Measurements from ENCODE around the gene SDS. TPM values are rescaled to one million over a fixed set of nuclear protein-coding genes. Genes with fewer than 3 reads are reported as not detected.
A peak's percentile ranks its signal among the peaks of the same experiment; 100 is the strongest.

The SDS gene
- total RNA-seq, 1 experiment from 2014 or later: not detected

DNA sequence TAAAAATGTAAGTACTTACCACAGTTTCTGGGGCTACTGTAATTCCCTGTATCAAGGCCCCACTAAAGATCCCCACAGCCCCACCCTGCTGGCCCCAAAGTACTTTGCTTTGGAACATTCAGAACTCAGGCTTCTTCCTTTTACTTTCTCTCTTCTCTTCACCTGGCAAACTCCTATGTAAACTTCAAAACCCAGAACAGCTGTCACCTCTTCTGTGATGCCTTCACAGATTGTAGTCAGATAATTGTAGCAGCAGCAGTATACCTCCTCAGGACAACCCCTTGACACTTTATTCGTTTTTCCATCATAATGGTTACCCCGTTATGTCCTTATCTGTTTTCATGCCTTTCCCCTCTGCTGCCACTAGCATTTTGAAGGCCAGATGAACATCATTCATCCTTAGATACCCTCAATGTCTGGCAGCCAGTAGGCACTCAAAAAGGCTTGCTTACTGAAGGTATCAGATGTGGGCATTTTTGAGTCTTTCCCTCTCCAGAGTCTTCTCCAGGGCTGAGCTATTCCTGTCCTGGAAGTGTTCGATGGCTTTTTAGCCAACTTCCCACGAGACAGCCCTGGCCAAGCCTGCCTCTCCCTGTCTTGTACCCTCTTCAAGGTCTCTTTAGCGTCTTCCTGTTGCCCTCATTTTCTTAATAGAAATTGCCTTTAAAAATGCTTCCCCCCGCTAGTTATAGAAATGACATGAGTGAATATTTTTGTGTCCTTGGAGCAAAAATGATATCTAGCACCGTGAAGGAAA is 37.9 kb downstream of the SDS start:
- Mint-ChIP-seq H3K27ac (peak overlapping the region in 1 of 3 experiments; percentile 39; a peak in 1 of 7 replicates), H3K4me3 (no peak overlapping the region), H3K27me3 (ENCODE audit: low read depth) (no peaks in the 10 kb centered on the region), H3K9me3 (no peaks in the 10 kb centered on the region), H3K4me1 (0 out of 4 replicates have a peak, but pooled peaks cover 0 to 2% of the 10 kb centered on the region in 2 experiments), H3K36me3 (ENCODE audit: insufficient read depth in 1 of 3, low read depth in 3 of 3) (peaks cover 4 to 19% (median 11%) of the 10 kb centered on the region in 3 experiments; a peak in 6 of 7 replicates)
- Histone ChIP-seq H2BK12ac (ENCODE audit: insufficient read length, low read depth, low read length) (no peak overlapping the region), H2BK20ac (ENCODE audit: low read depth, low read length, poor library complexity, severe bottlenecking) (no peak overlapping the region), H3K9me3 (ENCODE audit: control insufficient read depth, low read depth, low read length) (no peaks in the 10 kb centered on the region), H3T11ph (ENCODE audit: low read length) (no peak overlapping the region), H3K9ac (ENCODE audit: extremely low read depth, insufficient read length, low read length) (no peak overlapping the region), H4K5ac (ENCODE audit: insufficient read length, low read depth, low read length) (no peak overlapping the region), H4K20me1 (ENCODE audit: control insufficient read depth, insufficient read depth, insufficient read length) (no peaks in the 10 kb centered on the region), H3K79me2 (ENCODE audit: insufficient read depth, low read length) (no peaks in the 10 kb centered on the region), H3K23ac (ENCODE audit: insufficient read length, low read depth, low read length) (no peak overlapping the region), H3K23me2 (ENCODE audit: insufficient read length, low read depth, low read length, poor library complexity, severe bottlenecking) (no peaks in the 10 kb centered on the region), H2BK120ac (ENCODE audit: low read depth, low read length, poor library complexity, severe bottlenecking) (no peak overlapping the region), H3K79me1 (ENCODE audit: insufficient read depth, low read depth, low read length, poor library complexity, severe bottlenecking) (peaks cover 2% of the 10 kb centered on the region), H3K4me1 (ENCODE audit: insufficient read depth, low read length) (no peaks in the 10 kb centered on the region), H2AK5ac (ENCODE audit: insufficient read length, low read length) (no peak overlapping the region), H2AFZ (ENCODE audit: low read length) (no peak overlapping the region), H3K4me2 (ENCODE audit: insufficient read depth, insufficient read length, low read length) (no peak overlapping the region), H3K27ac (ENCODE audit: insufficient read length, low read depth, low read length) (no peak overlapping the region), H4K91ac (ENCODE audit: insufficient read length, low read depth, low read length) (no peak overlapping the region), H3K4ac (ENCODE audit: low read depth, low read length) (no peak overlapping the region), H3K14ac (ENCODE audit: insufficient read depth, low read length) (no peak overlapping the region), H3K56ac (ENCODE audit: insufficient read length, low read depth, low read length) (no peak overlapping the region), H4K8ac (replicated peaks; ENCODE audit: insufficient read length, low read depth, low read length) (no peak overlapping the region), H2BK5ac (ENCODE audit: insufficient read length, low read length) (no peak overlapping the region), H2BK15ac (ENCODE audit: low read depth, low read length) (no peak overlapping the region), H3K27me3 (ENCODE audit: insufficient read depth, low read length) (no peaks in the 10 kb centered on the region), H3K18ac (ENCODE audit: insufficient read length, low read depth, low read length) (no peak overlapping the region)
- WGBS (ENCODE audit: extremely low coverage, insufficient read length, low lambda C conversion rate): no CpG with 5 or more reads among the region's 7 CpGs
- DNase-seq: no peak
- no peak for TF ChIP-seq CTCF (conservative IDR thresholded peaks at IDR 0.05)
